Measurements from ENCODE around the gene MCL1.

DNA sequence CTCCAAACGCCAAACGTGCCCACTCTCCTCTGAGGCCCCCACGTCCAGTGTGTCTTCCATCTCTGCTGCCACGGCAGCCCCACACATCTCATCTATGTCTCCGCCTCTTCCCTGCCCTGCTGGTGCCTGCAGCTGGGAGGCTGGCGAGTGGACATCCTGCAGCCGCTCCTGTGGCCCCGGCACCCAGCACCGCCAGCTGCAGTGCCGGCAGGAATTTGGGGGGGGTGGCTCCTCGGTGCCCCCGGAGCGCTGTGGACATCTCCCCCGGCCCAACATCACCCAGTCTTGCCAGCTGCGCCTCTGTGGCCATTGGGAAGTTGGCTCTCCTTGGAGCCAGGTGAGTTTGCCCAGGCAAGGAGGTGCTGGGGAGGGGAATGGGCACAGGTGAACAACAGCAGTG, 21.6 kb downstream of the MCL1 start:
- TF ChIP-seq POLR2A (IDR thresholded peaks at IDR 0.05), result no peak
- TF ChIP-seq, protein P1, sequence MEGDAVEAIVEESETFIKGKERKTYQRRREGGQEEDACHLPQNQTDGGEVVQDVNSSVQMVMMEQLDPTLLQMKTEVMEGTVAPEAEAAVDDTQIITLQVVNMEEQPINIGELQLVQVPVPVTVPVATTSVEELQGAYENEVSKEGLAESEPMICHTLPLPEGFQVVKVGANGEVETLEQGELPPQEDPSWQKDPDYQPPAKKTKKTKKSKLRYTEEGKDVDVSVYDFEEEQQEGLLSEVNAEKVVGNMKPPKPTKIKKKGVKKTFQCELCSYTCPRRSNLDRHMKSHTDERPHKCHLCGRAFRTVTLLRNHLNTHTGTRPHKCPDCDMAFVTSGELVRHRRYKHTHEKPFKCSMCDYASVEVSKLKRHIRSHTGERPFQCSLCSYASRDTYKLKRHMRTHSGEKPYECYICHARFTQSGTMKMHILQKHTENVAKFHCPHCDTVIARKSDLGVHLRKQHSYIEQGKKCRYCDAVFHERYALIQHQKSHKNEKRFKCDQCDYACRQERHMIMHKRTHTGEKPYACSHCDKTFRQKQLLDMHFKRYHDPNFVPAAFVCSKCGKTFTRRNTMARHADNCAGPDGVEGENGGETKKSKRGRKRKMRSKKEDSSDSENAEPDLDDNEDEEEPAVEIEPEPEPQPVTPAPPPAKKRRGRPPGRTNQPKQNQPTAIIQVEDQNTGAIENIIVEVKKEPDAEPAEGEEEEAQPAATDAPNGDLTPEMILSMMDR (IDR thresholded peaks at IDR 0.05), result no peak
- no peak for TF ChIP-seq EP300 (IDR thresholded peaks at IDR 0.05)
